T-helper 1 cell treated with Interleukin-12 subunit alpha and Interleukin-12 subunit beta and Interleukin-4 antibody, amounts not matched to agents 30 ng/mL and 1 ng/mL, for 36 hours (primary cell): Measurements from ENCODE around the gene DAB2IP. TPM values are rescaled to one million over a fixed set of nuclear protein-coding genes. Genes with fewer than 3 reads are reported as not detected.

Source experiments
- intact Hi-C: fragments of 100-400 bp; cut with micrococcal nuclease; formaldehyde crosslinking; loops from one replicate; pipeline ENCODE4 v1.15.1; 2024
- total RNA-seq: library from RNA; stranded (reverse); gene quantifications from 2 replicates; pipeline ENCODE4 v1.2.3, GENCODE V29; 2022

The DAB2IP gene
- total RNA-seq, 1 donor from 2014 or later: 0.32 TPM

- intact Hi-C loops: no loop called here
Measured at GRCh38 chr9:121773286-121773953, 122.0 kb downstream of the DAB2IP start.

GRCh38 chr9:121773954-121774714 is 122.7 kb downstream of the DAB2IP start:
- intact Hi-C loops: no loop called here

DNA sequence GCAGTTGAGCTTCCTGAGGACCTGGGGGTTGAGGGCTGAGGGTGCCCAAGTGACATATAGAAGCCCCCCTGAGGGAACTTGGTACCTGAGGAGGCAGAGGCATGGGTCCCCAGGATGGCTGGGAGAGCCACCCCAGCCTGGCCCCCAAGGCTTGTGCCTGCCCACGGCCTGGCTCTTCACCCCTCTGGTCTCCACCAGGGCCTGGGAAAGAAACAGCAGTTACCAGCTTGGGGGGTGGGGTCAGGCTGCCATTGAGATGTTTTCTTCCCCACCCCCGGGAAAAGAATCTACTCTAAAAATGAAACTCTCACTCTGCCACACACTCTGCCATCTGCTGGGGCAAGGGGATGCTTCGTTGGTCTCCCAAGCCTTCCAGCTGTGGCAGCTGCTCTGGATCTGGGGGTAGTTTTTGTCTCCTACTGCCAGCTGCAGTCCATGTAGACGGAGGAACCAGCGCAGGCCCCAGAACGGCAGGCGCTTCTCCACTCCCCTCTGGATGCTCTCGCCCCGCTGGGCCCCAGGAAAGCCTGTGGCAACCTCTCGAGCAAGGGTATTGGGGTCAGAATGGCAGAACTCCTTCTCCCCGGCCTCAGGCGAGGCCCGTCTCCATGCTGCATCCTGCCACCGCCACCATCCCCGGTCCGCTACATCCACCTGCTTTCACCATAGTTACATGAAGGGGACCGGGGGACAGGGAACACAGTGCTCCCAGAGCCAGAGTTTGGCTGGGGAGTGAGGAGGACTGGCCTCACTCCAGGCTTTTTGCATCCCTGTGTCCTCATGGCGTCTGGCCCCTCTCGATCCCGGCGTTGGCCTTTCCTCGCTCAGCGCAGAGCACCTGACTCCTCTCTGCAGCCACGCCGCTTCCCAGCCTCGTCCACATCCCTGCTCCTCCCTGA is 123.5 kb downstream of the DAB2IP start:
- intact Hi-C loops: no loop called here

GRCh38 chr9:121776001-121776738 is 124.7 kb downstream of the DAB2IP start:
- intact Hi-C loops: no loop called here

DNA sequence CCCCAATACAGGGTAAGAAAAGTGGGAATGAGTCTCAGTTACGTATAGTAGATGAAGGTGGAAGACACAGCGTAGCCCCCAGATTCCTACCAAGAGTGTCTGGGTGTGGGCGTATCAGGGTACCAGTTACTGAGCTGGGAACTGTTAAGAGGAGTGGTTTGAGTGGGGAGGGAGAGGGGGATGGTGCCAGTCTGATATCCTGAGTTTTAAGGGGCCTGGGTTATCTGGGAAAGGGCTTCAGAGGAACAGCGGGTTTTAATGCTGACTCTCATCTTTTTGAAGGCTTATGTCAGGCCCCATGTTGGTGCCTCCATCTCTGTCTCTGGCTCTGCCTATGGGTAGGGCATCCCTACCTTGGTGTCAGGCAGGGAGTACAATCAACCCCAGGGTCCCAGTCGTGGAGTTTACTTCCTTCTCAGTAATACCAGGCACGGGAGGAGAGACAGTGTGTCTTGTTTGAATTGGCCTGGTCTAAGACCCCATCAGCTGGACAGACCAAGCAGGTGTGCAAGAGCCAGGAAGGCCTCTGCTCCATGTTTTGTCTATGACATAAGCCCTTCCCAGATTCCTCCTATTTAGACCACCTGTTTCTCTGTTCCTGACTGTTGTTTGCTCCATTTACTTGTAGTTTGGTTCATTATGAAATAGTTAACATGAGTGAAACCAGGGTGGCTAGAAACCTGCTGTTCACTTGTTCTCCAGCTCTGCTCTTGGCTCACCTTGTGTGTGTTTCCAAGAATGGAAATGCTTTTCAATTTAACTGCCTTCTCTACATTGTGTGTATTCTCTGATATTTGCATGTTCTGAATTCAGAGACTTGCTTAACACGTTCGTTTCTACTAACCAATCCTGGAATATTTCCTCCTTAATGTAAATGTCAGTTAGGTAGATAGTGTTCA is 125.6 kb downstream of the DAB2IP start:
- intact Hi-C loops: no loop called here

- intact Hi-C loops: no loop called here
Measured at GRCh38 chr9:121778252-121779225, 127.1 kb downstream of the DAB2IP start.

DNA sequence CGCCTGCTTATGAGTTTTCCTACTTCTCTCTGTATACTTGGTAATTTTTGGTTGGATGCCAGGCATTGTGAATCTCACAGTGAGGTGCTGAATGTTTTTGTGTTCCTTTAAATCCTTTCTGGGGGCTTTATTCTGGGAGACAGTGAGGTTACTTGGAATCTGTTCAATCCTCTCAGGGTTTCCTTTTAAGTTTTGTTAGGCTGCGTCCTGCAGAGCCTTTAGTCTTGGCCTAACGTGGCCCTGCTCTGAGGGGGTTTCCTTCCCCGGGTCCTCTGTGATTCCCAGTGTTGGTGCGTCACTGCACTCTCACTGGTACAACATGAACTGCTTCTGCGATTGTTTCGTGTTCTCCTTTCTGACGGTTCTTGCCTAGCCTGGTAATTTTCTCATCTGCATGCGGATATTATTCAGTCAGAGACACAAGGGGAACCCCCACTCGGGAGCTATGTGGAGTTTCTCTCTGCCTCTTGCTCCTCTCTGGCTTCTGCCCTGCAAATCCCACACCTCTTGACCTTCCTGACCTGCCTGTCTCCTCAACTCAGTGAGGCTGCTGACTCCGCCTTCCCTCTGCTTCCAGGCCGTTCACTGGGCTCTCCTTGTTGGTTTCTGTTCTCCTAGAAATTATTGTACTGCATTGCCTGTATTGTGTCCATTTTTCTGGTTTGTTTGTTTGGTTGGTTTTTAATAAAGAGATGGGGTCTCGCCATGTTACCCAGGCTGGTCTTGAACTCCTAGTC is 128.1 kb downstream of the DAB2IP start:
- intact Hi-C loops: no loop called here

DNA sequence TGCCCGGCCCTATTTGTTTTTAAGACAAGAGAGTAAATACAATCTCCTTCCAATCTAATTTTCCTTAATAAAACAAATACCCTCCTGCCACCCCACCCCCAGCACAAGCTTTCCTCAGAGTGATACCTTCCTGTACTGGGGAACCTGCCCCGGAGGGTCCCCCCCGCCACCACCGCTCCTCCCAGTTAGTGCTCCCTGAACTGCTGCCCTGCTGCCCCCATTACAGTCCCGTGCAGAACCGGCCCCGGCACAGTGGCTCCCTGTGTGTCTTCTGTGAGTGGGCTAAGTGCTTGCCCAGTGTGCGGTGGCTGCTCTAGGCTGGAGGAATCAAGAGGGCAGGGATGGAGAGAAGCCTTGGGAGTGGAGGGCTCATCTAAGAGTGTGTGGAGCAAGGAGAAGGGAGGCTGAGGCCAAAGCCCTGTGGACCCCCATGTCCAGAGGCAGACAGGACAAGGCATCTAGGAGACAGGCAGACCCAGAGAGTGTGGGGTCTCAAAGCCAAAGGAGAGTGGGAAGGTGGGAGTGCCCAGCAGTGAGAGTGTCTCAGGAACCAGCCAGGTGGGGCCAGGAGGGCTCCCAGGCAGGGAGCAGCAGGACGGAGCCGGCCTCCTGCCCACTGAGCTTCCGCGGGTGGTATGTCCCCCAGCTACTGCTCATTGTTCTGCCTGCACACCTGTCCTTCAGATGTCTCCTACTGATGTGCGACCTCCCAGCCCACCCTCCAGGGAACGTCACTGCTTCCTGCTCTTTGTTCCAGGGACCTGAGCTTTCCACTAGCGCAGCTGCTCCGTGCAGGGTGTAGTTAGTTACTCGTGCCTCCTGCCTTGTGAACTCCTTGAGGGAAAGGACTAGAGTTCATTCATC is 129.0 kb downstream of the DAB2IP start:
- intact Hi-C loops: no loop called here

DNA sequence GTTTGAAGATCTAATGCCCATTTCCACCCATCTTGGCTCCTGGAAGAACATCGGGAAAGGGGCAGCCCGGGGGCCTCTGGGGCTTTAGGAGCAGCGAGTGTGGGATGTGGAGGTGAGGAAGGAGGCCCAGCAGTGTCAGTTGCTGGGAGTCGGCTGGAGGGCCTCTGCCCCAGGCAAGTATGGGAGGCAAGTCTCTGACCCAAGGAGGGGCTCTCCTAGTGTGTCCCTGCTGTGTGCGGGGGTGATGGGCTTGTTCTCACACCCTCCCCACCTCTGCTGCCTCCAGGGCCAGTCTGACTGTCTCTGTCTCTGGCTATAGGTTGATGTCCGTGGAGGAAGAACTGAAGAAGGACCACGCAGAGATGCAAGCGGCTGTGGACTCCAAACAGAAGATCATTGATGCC is 129.7 kb downstream of the DAB2IP start:
- intact Hi-C loops: no loop called here

DNA sequence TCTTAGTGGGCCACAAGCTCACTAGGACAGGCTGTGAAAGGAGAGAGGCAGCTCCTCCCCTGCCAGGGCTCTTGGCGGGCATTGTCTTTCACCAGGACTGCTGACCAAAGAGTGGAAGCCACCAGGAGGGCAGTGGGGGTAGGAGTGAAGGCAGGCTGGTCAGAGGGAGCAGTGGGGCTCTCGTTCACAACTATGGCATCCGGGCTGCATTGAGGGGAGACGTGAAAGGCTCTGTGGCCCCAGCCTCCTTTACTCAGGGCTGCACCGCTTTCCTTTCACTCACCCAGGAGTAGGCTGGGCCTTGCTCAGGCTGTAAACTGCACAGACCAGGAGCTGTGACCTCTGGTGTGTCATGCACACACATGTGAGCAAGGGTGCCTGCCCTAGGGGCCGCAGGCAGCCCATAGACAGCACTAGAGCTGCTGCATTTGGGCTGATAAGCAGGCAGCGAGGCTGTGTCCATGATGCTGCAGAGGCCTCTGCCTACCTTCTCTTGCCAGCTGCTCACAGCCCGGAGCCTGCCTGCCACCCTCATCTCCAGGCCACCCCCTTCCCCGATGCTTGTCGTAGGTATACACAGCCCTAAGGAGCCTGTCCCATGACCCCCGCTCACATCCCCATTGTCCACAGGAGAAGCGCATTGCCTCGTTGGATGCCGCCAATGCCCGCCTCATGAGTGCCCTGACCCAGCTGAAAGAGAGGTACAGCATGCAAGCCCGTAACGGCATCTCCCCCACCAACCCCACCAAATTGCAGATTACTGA is 130.4 kb downstream of the DAB2IP start:
- intact Hi-C loops: no loop called here

- intact Hi-C loops: no loop called here
Measured at GRCh38 chr9:121782514-121783110, 131.2 kb downstream of the DAB2IP start.

DNA sequence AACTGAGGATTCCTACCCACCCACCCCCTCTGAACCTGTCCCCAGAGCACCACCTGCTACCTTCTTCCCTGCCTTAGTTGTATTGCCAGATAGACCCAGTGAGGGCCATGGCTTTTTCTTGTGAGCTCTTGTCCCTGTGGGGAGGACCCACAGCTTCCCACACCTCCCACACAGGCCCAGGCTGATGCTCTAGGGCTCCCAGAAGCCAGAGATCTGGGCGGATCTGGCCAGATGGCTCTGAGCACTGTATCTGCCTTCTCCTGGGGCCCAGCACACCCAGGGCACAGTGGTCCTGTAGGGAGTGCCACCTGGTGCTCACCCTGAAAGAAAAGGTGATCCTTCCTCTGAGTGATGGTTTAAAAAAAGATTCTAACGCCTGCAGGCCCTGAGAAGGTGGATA is 131.7 kb downstream of the DAB2IP start:
- intact Hi-C loops: no loop called here

GRCh38 chr9:121783521-121784507 is 132.4 kb downstream of the DAB2IP start:
- intact Hi-C loops: no loop called here

- intact Hi-C loops: no loop called here
Measured at GRCh38 chr9:121784731-121785411, 133.4 kb downstream of the DAB2IP start.
